ENCODE data around the gene MBNL2.

MBNL2 gene

DNA sequence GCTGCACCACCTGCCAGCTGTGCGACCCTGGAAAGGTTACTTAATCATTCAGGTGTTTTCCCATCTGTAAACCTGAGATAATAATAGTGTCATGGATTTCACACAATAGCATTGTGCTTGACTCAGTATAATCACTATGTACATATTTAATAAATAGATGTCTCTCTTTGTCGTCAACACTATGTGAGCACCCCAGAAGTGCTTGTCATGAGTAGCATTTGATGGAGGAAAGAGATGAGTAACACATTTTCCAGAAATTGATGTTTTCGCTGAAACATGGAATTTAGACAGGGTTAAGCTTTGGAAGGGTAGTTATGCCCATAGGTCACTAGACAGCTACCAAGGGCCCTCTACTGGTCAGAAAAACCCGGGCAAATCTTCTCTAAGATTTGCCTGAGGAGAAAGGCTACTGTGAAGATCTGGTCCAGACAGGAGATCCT lies 9.5 kb upstream of the MBNL2 start:
- DNase-seq: peak; percentile 25

DNA sequence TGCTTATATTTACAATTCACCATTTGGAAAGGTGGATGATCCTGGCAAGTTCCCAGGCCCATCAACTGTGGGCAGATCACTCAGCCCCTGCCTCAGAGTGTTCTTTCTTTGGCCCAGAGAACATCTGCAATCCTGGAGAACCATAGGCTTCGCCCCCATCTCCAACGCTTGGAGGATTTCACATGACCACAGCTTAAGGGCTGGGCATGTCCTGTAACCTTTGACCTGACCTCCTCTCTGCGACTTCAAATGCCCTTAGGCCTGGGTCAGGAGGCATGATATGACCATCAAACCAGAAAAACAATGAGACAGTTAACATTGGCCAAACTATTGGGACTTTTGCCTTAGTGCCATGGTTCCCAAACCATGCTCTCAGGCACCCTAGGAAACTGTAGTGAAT lies 7.2 kb upstream of the MBNL2 start:
- no peak for DNase-seq

DNA sequence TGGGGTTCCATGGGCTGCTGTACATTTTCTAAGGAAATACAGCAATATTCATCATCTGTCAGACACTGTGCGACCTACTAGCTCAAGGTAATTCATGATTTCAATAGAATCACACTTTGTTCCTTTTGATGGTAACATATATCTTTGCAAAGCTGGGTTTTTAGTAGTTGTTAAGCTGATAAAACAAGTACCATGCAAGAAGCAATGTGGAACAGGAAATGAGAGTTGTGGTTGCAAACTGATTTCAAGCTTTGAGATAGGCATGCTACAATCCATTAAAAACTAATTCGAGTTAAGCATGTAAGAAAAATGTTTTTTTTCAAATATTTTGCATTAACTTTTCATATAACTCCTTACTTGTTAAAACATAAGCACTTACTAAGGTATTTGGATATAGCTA lies 6.8 kb upstream of the MBNL2 start:
- DNase-seq: no peak

- DNase-seq: no peak
These were observed 2.9 kb upstream of the MBNL2 start for GRCh38 chr13:97219226-97219625.

- no peak for DNase-seq
These were observed 1.8 kb upstream of the MBNL2 start for GRCh38 chr13:97220151-97220900.

- DNase-seq: no peak
These were observed 1.1 kb upstream of the MBNL2 start for GRCh38 chr13:97221046-97221445.

GRCh38 chr13:97221466-97221865 lies 667 bp upstream of the MBNL2 start:
- DNase-seq: peak; percentile 52

DNA sequence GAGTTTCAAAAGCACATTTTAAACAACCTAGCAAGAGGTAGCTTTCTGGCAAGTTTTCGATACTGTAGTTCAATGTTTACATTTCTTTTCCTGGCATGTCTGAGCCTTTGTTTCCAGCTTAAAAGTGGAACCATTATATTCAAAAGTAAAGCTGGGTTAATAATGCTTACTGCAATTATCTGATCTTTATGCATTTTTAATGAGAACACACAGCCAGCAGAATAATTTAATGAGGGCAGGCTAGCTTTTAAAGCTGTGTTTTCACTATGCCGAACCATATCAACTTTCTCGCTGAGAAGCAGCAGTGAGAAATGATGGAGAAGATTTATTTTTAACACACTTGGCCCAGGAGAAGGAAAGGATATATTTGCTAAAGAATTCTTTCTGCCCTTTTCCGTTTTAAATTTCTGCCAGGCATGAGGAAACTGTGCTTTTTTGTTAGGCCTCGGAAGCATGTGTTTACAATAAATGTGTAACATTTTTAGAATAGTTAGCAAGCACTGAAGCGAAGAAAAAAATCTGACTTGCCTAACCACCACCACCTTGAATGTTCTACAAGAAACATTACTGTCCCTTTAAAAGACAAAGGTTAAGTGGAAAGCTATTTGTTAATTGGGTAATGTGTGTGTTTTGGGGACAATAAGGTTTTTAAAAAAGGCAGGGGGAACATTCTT lies 1.0 kb downstream of the MBNL2 start:
- peak; percentile 76 for DNase-seq

- peak; percentile 91 for DNase-seq
These were observed 1.8 kb downstream of the MBNL2 start for GRCh38 chr13:97223711-97224541.

- peak; percentile 90 for DNase-seq
These were observed 2.6 kb downstream of the MBNL2 start for GRCh38 chr13:97224544-97225300.

- peak; percentile 72 for DNase-seq
These were observed 3.4 kb downstream of the MBNL2 start for GRCh38 chr13:97225533-97225932.

DNA sequence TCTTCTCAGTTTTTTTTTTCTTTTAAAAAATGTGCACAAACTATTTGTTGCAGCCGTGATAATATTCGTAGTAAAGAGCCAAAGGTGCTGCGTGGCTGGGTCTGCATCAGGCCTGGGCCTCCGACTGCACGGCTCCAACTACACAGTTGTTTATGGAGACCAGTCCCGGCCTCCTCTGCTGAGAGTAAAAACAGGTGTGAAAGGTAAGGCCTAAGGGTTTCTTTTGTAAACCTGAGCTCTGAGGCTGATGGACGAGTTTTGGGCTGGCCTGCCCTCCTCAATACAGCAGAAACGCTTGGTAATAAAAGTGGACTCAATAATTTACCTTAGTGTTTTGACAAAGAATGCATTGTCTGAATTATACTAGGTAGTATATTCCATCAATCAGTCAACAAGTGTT lies 3.9 kb downstream of the MBNL2 start:
- DNase-seq: peak; percentile 46

GRCh38 chr13:97226788-97227627 lies 4.9 kb downstream of the MBNL2 start:
- peak; percentile 43 for DNase-seq

GRCh38 chr13:97228850-97229521 lies 6.9 kb downstream of the MBNL2 start:
- no peak for DNase-seq

DNA sequence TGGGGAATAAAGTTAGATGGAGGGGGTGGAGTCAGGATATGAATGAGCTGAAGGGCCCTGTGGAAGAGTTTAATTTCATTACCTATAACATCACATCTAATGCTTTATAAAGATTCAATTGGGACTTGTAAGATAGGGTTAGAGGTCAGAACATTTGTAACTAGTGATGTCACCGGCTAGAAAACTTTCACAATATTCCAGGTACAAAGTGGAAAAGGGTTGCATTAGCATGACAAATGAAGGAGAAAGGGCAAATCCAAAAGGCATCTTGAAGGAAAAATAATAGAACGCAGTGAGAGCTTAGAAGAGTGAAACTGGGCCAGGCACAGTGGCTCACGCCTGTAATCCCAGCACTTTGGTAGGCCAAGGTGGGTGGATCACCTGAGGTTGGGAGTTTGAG lies 7.6 kb downstream of the MBNL2 start:
- no peak for DNase-seq

- DNase-seq: no peak
These were observed 9.1 kb downstream of the MBNL2 start for GRCh38 chr13:97231118-97231828.

DNA sequence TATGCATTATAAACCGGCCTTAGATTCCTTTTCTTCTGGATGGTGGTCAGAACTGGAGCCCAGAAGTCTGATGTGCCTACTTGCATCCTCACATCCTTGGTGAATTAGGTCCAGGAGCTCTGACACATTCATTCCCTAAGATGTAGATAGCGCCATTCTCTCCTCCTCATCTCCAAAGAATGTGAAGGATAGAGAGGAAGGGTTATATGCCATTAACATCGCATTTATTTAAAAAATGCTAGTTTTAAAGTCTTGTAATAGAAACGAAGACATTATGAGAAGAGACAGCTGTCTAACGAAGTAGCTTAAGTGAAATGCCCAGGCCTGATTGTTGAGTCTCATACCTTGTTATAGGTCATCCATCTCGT lies 9.7 kb downstream of the MBNL2 start:
- no peak for DNase-seq

- DNase-seq: no peak
These were observed 11.4 kb downstream of the MBNL2 start for GRCh38 chr13:97233499-97233898.

- no peak for DNase-seq
These were observed 12.1 kb downstream of the MBNL2 start for GRCh38 chr13:97234236-97234635.

DNA sequence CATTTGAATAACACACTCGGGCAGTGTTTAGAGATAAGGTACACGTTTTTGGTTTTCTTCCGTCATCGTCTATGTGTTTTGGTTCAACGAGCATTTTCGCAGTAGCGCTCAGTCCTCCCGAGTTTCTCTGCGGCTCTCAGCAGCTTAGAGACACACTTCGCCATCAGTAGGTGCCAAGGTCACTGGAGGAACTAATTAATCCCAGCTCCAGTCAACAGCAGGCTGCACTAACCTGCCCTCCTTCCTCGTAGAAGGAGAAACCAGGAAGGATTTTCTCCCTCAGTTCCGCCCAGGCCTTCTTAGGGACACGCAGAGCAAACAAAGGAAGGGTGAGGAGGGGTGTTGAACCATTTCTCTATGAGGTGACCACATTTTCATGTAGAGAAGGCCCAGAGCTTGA lies 12.6 kb downstream of the MBNL2 start:
- no peak for DNase-seq

All from NCI-H1092 treated with DMSO at 0.1 percent for 48 hours (cell line).